Measurements from ENCODE around the gene ZNF318.

ZNF318 gene

DNA sequence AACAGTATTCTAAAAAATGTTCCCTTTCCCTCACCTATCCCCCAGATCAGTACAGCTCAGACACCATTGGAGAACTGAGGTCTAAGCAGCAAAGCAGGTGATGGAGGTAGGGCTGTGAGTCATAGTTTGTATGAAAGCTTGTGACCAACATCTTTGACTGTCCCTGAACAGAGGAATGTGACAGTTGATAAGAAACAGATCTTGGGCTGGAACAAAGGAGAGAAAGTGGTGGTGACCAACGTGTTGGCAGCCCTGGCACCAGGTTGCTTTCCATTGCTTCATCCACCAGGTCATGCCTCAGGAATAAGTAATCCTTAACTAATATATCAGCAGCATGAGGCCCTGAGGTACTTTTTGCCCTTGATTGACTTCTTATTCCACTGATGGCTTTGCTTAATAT, 40.9 kb downstream of the ZNF318 start:
- Histone ChIP-seq H3K27me3 (replicated peaks; ENCODE audit: insufficient read depth, low read length) (no peaks in the 10 kb centered on the region), H2AFZ (ENCODE audit: low read length) (no peak overlapping the region), H3K9me3 (replicated peaks; ENCODE audit: insufficient read depth, low read length) (no peaks in the 10 kb centered on the region), H3K27ac (ENCODE audit: low read length) (no peak overlapping the region), H3K36me3 (replicated peaks; ENCODE audit: insufficient read depth, low read length) (no peaks in the 10 kb centered on the region), H3K9ac (ENCODE audit: low read length) (no peak overlapping the region), H3K4me3 (ENCODE audit: low read length) (no peak overlapping the region), H3F3A (ENCODE audit: insufficient read depth, low read length) (no peaks in the 10 kb centered on the region), H3K9me2 (replicated peaks; ENCODE audit: insufficient read depth, low read length) (no peaks in the 10 kb centered on the region), H3K4me2 (ENCODE audit: low read depth, low read length) (no peak overlapping the region), H4K20me1 (ENCODE audit: insufficient read depth, low read length) (no peaks in the 10 kb centered on the region), H3K79me2 (ENCODE audit: low read length) (no peaks in the 10 kb centered on the region), H3K4me1 (ENCODE audit: low read length) (no peaks in the 10 kb centered on the region)
- TF ChIP-seq EZH2phosphoT487 (IDR thresholded peaks at IDR 0.05; ENCODE audit: low read length) (no peak), EZH2 (optimal IDR thresholded peaks at IDR 0.05; ENCODE audit: low read depth, low read length) (no peak)
- TF ChIP-seq, protein P1, sequence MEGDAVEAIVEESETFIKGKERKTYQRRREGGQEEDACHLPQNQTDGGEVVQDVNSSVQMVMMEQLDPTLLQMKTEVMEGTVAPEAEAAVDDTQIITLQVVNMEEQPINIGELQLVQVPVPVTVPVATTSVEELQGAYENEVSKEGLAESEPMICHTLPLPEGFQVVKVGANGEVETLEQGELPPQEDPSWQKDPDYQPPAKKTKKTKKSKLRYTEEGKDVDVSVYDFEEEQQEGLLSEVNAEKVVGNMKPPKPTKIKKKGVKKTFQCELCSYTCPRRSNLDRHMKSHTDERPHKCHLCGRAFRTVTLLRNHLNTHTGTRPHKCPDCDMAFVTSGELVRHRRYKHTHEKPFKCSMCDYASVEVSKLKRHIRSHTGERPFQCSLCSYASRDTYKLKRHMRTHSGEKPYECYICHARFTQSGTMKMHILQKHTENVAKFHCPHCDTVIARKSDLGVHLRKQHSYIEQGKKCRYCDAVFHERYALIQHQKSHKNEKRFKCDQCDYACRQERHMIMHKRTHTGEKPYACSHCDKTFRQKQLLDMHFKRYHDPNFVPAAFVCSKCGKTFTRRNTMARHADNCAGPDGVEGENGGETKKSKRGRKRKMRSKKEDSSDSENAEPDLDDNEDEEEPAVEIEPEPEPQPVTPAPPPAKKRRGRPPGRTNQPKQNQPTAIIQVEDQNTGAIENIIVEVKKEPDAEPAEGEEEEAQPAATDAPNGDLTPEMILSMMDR (IDR thresholded peaks at IDR 0.05; ENCODE audit: low read length): no peak
- no peak for DNase-seq

DNA sequence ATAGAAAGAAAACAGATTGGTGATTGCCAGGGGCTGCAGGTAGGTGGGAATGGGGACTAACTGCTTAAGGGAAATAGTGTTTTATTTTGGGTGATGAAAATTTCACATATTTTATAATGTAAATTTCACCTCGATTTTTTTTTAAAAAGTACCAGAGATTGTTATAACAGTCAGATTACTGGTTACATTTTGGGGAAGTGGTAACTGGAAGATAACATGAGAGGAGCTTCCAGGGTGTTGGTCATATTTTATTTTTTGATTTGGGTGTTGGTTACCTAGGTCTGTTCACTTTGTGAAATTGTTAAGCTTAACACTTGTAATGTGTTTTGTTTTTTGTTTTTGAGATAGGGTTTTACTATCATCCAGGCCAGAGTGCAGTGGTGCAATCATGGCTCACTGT, 43.6 kb downstream of the ZNF318 start:
- H3K27ac ChIP-seq (ENCODE audit: low read length): no peak overlapping the region
- no peak for DNase-seq

DNA sequence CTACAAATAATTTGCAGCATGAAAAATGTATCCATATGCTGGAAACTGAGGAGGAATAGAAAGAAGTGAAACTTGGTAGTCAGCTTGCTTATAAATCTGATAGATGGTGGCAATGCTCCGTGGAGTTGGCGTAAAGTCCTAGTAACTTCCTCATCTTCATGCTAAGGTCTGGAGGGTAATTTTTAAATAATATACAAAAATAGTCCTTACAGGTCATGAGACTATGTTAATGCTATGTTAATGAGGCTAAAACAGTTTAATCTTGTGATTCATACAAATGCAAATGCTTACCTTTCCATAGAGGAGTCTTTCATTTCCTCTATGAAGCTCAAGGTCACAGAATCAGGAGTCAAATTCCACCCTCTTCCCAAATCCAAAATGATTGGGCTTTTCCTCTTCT, 51.4 kb downstream of the ZNF318 start:
- Histone ChIP-seq H3F3A (ENCODE audit: insufficient read depth, low read length) (no peaks in the 10 kb centered on the region), H3K4me1 (ENCODE audit: low read length) (no peaks in the 10 kb centered on the region), H3K36me3 (replicated peaks; ENCODE audit: insufficient read depth, low read length) (no peaks in the 10 kb centered on the region), H3K9me3 (replicated peaks; ENCODE audit: insufficient read depth, low read length) (no peaks in the 10 kb centered on the region), H4K20me1 (ENCODE audit: insufficient read depth, low read length) (no peaks in the 10 kb centered on the region), H3K27me3 (replicated peaks; ENCODE audit: insufficient read depth, low read length) (no peaks in the 10 kb centered on the region), H3K27ac (ENCODE audit: low read length) (no peak overlapping the region), H2AFZ (ENCODE audit: low read length) (no peak overlapping the region), H3K4me3 (ENCODE audit: low read length) (no peak overlapping the region), H3K79me2 (ENCODE audit: low read length) (no peaks in the 10 kb centered on the region), H3K9me2 (replicated peaks; ENCODE audit: insufficient read depth, low read length) (no peaks in the 10 kb centered on the region), H3K4me2 (ENCODE audit: low read depth, low read length) (no peak overlapping the region), H3K9ac (ENCODE audit: low read length) (no peak overlapping the region)
- no peak for TF ChIP-seq EZH2phosphoT487 (IDR thresholded peaks at IDR 0.05; ENCODE audit: low read length)
- TF ChIP-seq, protein P1 (IDR thresholded peaks at IDR 0.05; ENCODE audit: low read length): no peak
- TF ChIP-seq EZH2 (optimal IDR thresholded peaks at IDR 0.05; ENCODE audit: low read depth, low read length): no peak
- no peak for DNase-seq

More for the DNA sequence above, 43.6 kb downstream of the ZNF318 start:
- Histone ChIP-seq H3K9ac (ENCODE audit: low read length) (no peak overlapping the region), H4K20me1 (ENCODE audit: insufficient read depth, low read length) (no peaks in the 10 kb centered on the region), H3K9me2 (replicated peaks; ENCODE audit: insufficient read depth, low read length) (no peaks in the 10 kb centered on the region), H3K79me2 (ENCODE audit: low read length) (no peaks in the 10 kb centered on the region), H3F3A (ENCODE audit: insufficient read depth, low read length) (no peaks in the 10 kb centered on the region), H3K4me3 (ENCODE audit: low read length) (no peak overlapping the region), H3K27me3 (replicated peaks; ENCODE audit: insufficient read depth, low read length) (no peaks in the 10 kb centered on the region), H3K4me1 (ENCODE audit: low read length) (no peaks in the 10 kb centered on the region), H3K36me3 (replicated peaks; ENCODE audit: insufficient read depth, low read length) (no peaks in the 10 kb centered on the region), H3K4me2 (ENCODE audit: low read depth, low read length) (no peak overlapping the region), H2AFZ (ENCODE audit: low read length) (no peak overlapping the region), H3K9me3 (replicated peaks; ENCODE audit: insufficient read depth, low read length) (no peaks in the 10 kb centered on the region)
- no peak for TF ChIP-seq EZH2 (optimal IDR thresholded peaks at IDR 0.05; ENCODE audit: low read depth, low read length)

DNA sequence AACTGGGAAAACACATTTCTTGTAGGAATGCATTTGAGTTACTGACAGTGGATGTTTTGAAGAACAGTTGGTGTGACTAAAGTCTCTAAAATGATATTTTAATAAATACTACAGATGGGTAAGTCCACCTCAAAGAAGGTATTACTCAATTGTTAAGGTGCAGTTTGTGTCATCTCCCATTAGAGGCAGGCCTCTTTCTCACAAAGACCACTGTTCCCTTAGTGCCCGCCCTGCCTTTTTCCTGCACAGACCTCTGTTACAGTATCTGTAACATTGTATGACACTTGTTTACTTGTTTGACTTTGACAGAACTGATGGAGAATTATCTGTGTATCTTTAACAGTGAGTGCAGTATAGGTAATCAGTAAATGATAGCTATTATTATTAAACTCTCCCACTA, 55.6 kb downstream of the ZNF318 start:
- Histone ChIP-seq H3F3A (ENCODE audit: insufficient read depth, low read length) (no peaks in the 10 kb centered on the region), H3K27me3 (replicated peaks; ENCODE audit: insufficient read depth, low read length) (no peaks in the 10 kb centered on the region), H3K4me2 (ENCODE audit: low read depth, low read length) (no peak overlapping the region), H3K9me2 (replicated peaks; ENCODE audit: insufficient read depth, low read length) (no peaks in the 10 kb centered on the region), H3K4me1 (ENCODE audit: low read length) (no peaks in the 10 kb centered on the region), H3K9me3 (replicated peaks; ENCODE audit: insufficient read depth, low read length) (no peaks in the 10 kb centered on the region), H3K4me3 (ENCODE audit: low read length) (no peak overlapping the region), H3K27ac (ENCODE audit: low read length) (no peak overlapping the region), H4K20me1 (ENCODE audit: insufficient read depth, low read length) (no peaks in the 10 kb centered on the region), H3K9ac (ENCODE audit: low read length) (no peak overlapping the region), H3K79me2 (ENCODE audit: low read length) (no peaks in the 10 kb centered on the region), H2AFZ (ENCODE audit: low read length) (no peak overlapping the region), H3K36me3 (replicated peaks; ENCODE audit: insufficient read depth, low read length) (no peaks in the 10 kb centered on the region)
- DNase-seq: no peak
- TF ChIP-seq EZH2 (optimal IDR thresholded peaks at IDR 0.05; ENCODE audit: low read depth, low read length): no peak
- TF ChIP-seq, protein P1 (IDR thresholded peaks at IDR 0.05; ENCODE audit: low read length): no peak
- TF ChIP-seq EZH2phosphoT487 (IDR thresholded peaks at IDR 0.05; ENCODE audit: low read length): no peak

Data from MM.1S (cell line).